ENCODE results near the gene TMEM33.

DNA sequence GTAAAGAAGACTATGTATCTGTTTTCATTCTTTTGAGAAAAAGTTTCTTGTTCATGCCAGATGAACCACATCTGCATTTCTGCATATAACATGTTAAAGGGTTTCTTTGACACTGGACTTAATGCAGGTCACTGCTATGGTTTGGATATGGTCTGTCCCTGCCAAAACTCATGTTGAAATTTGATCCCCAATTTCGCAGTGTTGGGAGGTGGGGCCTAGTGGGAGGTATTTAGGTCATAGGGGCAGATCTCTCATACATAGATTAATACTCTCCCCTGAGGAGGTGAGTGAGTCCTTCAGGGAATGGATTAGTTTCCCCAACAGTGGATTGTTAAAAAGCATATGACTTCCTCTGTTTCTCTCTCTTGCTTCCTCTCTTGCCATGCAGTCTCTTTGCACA is 45.9 kb upstream of the TMEM33 start:
- TF ChIP-seq ZNF777 (tag by site-specific recombination; IDR thresholded peaks at IDR 0.05; ENCODE audit: borderline replicate concordance): no peak
- TF ChIP-seq KLF10 (tag by site-specific recombination; IDR thresholded peaks at IDR 0.05): no peak
- TF ChIP-seq, protein P1, sequence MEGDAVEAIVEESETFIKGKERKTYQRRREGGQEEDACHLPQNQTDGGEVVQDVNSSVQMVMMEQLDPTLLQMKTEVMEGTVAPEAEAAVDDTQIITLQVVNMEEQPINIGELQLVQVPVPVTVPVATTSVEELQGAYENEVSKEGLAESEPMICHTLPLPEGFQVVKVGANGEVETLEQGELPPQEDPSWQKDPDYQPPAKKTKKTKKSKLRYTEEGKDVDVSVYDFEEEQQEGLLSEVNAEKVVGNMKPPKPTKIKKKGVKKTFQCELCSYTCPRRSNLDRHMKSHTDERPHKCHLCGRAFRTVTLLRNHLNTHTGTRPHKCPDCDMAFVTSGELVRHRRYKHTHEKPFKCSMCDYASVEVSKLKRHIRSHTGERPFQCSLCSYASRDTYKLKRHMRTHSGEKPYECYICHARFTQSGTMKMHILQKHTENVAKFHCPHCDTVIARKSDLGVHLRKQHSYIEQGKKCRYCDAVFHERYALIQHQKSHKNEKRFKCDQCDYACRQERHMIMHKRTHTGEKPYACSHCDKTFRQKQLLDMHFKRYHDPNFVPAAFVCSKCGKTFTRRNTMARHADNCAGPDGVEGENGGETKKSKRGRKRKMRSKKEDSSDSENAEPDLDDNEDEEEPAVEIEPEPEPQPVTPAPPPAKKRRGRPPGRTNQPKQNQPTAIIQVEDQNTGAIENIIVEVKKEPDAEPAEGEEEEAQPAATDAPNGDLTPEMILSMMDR (tag by site-specific recombination; IDR thresholded peaks at IDR 0.05): no peak
- TF ChIP-seq ZBTB20 (tag by site-specific recombination; IDR thresholded peaks at IDR 0.05): no peak
- TF ChIP-seq ZNF623 (tag by site-specific recombination; IDR thresholded peaks at IDR 0.05): no peak
- no peak for TF ChIP-seq ZNF433 (tag by site-specific recombination; IDR thresholded peaks at IDR 0.05; ENCODE audit: low read depth)
- no peak for TF ChIP-seq ZNF23 (tag by site-specific recombination; IDR thresholded peaks at IDR 0.05; ENCODE audit: borderline replicate concordance)
- TF ChIP-seq, protein P2, sequence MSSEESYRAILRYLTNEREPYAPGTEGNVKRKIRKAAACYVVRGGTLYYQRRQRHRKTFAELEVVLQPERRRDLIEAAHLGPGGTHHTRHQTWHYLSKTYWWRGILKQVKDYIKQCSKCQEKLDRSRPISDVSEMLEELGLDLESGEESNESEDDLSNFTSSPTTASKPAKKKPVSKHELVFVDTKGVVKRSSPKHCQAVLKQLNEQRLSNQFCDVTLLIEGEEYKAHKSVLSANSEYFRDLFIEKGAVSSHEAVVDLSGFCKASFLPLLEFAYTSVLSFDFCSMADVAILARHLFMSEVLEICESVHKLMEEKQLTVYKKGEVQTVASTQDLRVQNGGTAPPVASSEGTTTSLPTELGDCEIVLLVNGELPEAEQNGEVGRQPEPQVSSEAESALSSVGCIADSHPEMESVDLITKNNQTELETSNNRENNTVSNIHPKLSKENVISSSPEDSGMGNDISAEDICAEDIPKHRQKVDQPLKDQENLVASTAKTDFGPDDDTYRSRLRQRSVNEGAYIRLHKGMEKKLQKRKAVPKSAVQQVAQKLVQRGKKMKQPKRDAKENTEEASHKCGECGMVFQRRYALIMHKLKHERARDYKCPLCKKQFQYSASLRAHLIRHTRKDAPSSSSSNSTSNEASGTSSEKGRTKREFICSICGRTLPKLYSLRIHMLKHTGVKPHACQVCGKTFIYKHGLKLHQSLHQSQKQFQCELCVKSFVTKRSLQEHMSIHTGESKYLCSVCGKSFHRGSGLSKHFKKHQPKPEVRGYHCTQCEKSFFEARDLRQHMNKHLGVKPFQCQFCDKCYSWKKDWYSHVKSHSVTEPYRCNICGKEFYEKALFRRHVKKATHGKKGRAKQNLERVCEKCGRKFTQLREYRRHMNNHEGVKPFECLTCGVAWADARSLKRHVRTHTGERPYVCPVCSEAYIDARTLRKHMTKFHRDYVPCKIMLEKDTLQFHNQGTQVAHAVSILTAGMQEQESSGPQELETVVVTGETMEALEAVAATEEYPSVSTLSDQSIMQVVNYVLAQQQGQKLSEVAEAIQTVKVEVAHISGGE (tag by site-specific recombination; conservative IDR thresholded peaks at IDR 0.05; ENCODE audit: low read depth): no peak
- TF ChIP-seq, protein P3, sequence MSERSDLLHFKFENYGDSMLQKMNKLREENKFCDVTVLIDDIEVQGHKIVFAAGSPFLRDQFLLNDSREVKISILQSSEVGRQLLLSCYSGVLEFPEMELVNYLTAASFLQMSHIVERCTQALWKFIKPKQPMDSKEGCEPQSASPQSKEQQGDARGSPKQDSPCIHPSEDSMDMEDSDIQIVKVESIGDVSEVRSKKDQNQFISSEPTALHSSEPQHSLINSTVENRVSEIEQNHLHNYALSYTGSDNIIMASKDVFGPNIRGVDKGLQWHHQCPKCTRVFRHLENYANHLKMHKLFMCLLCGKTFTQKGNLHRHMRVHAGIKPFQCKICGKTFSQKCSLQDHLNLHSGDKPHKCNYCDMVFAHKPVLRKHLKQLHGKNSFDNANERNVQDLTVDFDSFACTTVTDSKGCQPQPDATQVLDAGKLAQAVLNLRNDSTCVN (tag by site-specific recombination; optimal IDR thresholded peaks at IDR 0.05): no peak
- TF ChIP-seq, protein P4, sequence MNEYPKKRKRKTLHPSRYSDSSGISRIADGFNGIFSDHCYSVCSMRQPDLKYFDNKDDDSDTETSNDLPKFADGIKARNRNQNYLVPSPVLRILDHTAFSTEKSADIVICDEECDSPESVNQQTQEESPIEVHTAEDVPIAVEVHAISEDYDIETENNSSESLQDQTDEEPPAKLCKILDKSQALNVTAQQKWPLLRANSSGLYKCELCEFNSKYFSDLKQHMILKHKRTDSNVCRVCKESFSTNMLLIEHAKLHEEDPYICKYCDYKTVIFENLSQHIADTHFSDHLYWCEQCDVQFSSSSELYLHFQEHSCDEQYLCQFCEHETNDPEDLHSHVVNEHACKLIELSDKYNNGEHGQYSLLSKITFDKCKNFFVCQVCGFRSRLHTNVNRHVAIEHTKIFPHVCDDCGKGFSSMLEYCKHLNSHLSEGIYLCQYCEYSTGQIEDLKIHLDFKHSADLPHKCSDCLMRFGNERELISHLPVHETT (tag by site-specific recombination; IDR thresholded peaks at IDR 0.05): no peak
- no peak for TF ChIP-seq ZNF768 (tag by site-specific recombination; IDR thresholded peaks at IDR 0.05)
- TF ChIP-seq, protein P5, sequence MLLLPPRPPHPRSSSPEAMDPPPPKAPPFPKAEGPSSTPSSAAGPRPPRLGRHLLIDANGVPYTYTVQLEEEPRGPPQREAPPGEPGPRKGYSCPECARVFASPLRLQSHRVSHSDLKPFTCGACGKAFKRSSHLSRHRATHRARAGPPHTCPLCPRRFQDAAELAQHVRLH (tag by site-specific recombination; IDR thresholded peaks at IDR 0.05): no peak
- TF ChIP-seq, protein P6, sequence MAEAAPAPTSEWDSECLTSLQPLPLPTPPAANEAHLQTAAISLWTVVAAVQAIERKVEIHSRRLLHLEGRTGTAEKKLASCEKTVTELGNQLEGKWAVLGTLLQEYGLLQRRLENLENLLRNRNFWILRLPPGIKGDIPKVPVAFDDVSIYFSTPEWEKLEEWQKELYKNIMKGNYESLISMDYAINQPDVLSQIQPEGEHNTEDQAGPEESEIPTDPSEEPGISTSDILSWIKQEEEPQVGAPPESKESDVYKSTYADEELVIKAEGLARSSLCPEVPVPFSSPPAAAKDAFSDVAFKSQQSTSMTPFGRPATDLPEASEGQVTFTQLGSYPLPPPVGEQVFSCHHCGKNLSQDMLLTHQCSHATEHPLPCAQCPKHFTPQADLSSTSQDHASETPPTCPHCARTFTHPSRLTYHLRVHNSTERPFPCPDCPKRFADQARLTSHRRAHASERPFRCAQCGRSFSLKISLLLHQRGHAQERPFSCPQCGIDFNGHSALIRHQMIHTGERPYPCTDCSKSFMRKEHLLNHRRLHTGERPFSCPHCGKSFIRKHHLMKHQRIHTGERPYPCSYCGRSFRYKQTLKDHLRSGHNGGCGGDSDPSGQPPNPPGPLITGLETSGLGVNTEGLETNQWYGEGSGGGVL (tag by site-specific recombination; IDR thresholded peaks at IDR 0.05): no peak
